HG02943 (cell line): ENCODE data around the gene AMBRA1.

ENCODE experiments used
- ATAC-seq: cut with Tn5 transposase; IDR thresholded peaks from one replicate; pipeline ENCODE4 v1.9.1; 2021; ENCODE audit warnings: mild to moderate bottlenecking, low read depth, moderate library complexity; ENCODE audit not compliant: unreplicated experiment

The AMBRA1 gene

GRCh38 chr11:46540807-46541206 lies 53.0 kb downstream of the AMBRA1 start:
- ATAC-seq: no peak

DNA sequence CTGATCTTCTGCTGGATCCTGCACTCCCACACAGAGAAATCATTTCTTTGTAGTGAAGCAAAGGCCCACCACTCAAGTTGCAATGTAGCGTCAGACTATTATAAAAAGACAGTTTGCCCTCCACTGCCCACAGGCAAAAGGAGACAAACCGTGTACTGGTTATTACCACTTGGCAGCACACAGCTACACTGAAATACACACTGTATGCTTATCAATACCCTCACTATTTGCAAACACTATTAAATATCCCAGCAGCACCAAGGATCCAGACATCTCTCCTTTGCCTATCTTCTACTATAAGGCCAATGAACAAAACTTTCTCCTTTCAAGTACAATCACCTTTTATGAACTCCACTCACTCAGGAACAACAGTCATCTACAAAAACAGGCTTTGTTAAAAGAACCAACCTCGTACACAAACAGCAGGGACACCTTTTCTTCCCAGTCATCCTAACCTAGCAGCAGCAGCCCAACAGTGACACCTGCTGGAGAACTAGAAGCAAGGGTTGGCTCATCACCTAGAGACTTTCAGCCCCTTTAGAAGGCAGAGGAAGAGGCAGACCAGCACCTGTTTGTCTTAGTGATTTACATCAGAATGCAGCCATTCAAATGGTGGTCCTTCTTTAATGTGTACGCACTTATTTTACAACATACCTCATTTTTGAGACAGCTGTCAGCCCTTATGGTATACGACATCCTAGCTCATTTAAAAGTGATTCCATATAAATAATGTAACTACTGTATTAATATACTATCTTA lies 56.1 kb downstream of the AMBRA1 start:
- no peak for ATAC-seq

GRCh38 chr11:46537121-46537520 lies 56.7 kb downstream of the AMBRA1 start:
- no peak for ATAC-seq

DNA sequence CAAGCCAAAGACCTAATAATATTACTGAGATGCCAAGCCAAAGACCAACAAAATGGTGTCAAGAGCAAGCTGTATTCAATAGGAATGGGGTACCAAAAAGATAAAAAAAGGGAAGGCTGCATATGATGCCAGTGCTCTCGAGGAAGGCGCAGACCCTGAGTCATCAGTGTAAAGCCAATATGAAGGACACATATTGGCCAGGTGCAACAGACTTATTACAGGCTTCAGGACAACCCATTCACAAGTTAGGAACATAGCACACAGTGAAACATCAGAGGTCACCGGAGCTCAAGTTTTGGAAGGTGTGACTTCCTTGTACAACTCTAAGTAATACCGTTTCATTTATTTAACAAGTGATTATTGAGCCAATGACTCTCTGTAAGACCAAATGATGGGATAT lies 58.1 kb downstream of the AMBRA1 start:
- ATAC-seq: no peak

DNA sequence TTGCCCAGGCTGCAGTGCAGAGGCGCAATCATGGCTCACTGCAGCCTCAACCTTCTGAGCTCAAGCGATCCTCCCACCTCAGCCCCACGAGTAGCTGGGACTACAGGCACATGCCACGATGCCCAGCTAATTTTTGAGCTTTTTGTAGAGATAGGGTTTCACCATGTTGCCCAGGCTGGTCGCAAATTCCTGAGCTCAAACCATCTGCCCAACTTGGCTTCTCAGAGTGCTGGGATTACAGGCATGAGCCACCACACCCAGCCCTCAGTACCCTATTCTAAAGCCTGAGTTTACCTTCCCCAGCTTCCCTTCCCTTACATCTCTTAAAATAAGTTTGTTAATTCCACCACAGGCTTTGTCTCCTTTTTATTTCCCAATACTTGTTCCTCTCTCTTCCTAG lies 59.1 kb downstream of the AMBRA1 start:
- no peak for ATAC-seq

DNA sequence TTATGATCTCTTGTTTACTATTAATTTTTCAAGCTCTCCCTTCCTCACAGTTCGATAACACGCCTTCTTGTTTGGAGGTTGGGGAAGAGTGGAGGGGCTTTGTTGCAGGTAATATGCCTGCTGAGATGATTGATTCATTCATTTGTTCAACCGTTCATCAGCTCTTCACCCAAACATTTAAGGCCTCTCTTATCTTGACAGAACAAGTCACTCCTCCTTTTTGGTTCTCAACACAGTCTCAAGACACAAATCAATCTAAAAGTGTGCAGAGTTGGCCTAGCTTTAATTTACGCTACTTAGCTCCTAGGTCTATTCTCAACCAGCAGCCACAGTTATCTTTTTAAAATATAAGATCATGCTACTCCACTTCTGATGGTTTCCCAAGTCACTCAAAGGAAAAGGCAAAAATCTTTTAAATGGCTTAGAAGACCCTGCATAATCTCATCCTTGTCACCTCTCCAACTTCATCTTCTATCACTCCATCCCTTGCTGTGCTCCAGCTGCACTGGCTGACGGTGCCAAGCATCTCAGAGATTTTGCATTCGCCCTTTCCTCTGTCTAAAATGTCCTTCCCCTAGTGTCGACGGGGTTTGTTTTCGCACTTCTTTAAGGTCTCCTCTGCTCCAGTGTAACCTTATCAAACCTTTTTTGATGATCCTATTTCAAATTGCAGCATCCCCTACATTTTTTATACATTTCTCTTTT lies 60.3 kb downstream of the AMBRA1 start:
- ATAC-seq: no peak

- ATAC-seq: no peak
These were observed 63.8 kb downstream of the AMBRA1 start for GRCh38 chr11:46529928-46530574.

- ATAC-seq: no peak
These were observed 64.5 kb downstream of the AMBRA1 start for GRCh38 chr11:46529095-46529905.

DNA sequence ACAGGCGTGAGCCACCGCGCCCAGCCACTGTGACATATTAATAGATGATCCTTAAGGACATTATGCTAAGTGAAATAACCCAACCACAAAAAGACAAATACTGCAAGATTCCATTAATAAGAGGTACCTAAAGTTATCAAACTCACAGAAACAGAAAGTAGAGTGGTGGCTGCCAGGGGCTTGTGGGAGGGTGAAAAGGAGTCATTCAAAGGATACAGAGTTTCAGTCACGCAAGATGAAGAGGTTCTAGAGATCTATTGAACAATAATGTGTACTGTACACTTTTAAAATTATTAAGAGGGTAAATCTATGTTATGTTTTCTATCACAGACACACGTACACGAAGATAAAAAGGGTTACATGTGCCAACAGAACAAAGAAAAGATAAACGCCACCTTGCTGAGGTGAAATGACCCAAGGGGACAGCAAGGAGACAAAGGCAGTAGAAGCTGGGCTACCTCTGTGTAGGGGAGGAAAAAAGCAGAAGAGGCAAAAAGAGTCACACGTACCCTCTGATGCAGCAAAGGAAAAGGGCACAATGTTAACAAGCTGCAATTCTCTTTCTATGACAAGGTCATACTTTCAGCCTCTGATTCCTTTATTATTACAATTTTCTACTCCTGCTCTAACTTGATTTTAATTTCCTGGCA lies 65.3 kb downstream of the AMBRA1 start:
- ATAC-seq: no peak

- ATAC-seq: no peak
These were observed 66.2 kb downstream of the AMBRA1 start for GRCh38 chr11:46527591-46528130.

DNA sequence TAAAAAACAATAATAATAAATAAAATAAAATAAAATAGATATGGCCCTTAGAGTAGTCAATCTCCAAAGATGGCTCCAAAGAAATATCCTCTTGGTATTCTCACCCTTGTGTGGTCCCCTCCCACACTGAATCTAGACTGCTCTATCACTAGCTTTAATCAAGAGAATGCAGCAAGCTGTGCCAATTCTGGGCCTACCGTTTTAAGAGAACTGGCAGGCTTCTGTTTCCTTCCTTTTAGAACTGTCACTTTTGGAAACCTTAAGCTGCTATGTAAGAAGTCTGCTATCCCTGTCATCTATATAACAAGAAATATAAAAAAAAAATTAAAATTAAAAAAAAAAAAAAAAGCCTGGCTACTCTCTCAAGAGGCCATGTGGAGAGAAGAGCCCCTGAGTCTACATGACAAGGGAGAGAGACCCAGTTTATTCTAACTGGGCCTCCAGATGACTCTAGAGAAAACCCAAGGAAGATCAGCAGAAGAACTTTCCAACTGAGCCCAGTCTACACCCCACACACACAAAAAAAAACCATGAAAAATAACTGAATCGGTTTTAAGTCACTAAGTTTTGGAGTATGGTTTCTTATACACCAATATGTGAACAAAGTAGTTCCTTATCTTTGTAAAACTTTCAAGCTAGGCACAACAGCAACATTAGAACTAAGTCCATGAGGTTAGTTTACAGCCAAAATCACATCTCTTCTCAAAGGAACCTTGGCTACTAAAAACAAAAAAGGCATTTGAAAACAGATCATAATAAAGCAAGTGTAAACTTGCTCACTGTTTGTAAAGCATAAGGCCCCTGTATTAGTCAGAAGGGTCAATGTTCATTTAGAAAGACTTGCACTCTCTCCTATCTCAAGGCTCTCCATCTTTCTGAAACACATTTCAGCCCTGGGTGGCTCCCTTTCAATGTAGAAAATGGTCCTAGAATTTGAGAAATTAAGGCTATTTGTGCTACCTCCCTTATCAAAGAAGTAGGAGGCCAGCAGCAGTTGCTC lies 67.3 kb downstream of the AMBRA1 start:
- no peak for ATAC-seq

DNA sequence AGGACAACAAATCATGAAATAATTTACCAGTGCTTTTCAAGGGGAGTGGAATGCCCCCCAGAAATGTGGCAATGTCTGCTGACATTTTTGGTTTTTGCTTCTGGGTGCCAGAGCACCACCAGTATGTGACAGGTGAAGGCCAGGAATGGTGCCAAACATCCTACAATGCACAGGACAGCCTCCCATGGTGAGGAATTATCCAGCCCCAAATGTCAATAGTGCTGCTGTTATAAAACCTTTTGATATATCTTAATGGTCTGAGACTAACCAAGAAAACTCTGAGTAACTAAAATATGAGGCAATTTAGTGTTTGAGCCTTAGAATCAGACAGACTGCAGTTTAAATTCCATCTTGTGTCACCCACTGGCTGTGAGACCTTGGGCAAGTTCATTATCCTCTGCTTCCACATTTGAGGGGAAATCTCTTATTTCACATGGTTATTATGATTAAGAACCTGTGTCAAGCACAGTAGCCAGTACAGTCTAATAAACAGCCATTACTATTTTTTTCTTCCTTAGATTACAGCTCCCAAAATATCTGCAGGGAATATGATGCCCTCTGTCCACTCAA lies 69.5 kb downstream of the AMBRA1 start:
- ATAC-seq: no peak

- no peak for ATAC-seq
These were observed 70.5 kb downstream of the AMBRA1 start for GRCh38 chr11:46523290-46523689.

DNA sequence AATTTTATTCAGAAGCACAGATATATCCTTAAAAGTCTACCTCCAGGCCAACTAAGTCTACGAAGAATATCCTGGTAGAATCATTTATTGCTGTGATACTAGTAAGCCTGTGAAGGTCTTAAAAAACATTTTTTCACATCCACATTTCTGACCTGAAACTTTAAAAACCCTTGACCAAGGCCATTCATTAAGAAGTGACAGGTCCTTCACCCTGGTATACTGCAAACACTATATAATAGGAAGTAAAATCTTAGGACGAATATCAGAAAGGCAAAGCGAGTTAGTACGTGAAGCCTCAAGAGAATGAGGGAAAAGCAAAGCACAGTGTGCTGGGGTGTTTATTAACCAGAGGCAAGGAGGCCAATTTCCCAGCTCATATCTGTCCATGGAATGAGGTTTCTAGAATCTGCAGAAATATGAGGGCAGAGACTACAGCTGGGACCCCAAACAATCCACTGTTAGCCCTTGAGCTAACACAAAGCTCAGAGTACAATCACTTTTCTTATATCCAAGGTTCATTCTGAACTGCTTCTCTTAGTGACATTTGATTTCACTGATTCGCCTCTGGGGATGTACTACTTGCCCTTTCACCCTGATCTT lies 71.0 kb downstream of the AMBRA1 start:
- ATAC-seq: no peak

GRCh38 chr11:46521961-46522681 lies 71.7 kb downstream of the AMBRA1 start:
- ATAC-seq: no peak

DNA sequence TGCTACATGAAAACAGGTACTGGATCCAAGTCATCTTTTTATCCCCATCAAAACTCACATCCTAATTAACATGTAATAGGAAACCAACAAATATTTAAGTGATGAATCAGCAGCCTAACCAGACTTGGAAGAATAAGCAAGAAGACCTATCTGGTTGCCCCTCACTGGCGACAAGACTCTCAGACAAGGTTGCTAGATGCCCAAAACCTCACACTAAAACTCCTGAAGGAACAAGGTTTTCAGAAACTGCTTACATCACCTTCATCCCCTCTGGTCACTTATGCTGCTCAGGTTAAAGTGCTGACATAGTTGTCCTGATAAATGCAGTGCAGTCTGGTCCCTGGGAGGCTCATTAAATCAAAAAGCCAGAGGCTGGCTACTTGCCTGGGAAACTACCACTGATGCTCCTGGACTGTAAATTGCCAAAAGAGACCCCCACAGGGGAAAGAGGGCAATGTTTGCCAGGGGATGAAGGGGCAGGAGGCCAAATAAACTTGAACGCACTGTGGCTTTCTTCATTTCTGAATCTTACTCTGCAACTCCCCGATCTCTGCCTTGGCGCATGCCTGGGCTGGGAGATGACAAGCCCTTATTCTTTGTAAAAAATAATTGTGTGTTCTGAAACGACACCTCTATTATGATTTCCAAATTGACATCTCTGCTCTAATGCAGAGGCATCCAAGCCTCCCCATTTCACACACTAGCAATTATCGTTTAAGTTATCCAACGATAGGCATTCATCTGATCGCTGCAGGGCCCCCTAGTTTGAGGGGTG lies 72.7 kb downstream of the AMBRA1 start:
- ATAC-seq: no peak

DNA sequence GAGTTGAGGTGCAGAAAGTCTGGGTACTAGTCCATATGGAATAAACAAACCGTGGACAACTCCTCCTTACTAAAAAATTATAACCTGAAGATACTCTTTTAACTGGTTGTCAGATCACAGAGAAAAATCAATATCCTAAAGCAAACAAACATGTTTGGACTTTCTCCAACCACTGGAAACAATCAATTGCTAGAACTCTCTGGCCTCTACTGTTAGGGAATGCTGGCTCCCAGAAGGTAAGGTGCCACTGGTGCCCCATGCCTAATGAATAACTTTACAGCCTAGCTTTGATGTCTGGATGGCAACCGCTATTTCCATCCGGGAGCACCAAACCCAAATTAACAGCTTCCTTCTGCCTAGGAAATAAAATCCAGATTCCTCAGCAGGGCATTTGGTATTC lies 74.5 kb downstream of the AMBRA1 start:
- ATAC-seq: no peak
